LNCAP (cell line): ENCODE results near the gene NGFR.

Experiments used
- TF ChIP-seq, protein P1 (sequence below): fragments of 450-650 bp; IDR thresholded peaks from 2 replicates; pipeline ENCODE4 v1.5.1; 2017; ENCODE audit warnings: mild to moderate bottlenecking

NGFR gene

DNA sequence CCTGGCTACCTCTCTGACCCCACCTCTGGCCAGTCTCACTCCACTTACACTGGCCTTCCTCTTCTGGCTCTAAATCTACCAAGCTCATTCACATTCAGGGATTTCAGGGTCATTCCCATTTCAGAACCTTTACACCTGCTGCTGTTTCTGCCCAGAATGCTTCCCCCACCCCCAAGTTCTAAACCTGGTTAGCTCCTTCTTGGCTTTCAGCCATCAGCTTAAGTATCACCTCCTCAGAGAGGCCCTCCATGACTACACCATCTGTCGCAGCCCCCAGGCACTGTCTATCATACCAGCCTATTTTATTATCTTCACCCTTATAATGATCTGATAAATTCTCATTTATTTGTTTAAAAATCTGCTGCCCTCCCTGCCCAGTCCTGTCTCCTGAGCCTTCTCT, 23.3 kb upstream of the NGFR start:
- TF ChIP-seq, protein P1, sequence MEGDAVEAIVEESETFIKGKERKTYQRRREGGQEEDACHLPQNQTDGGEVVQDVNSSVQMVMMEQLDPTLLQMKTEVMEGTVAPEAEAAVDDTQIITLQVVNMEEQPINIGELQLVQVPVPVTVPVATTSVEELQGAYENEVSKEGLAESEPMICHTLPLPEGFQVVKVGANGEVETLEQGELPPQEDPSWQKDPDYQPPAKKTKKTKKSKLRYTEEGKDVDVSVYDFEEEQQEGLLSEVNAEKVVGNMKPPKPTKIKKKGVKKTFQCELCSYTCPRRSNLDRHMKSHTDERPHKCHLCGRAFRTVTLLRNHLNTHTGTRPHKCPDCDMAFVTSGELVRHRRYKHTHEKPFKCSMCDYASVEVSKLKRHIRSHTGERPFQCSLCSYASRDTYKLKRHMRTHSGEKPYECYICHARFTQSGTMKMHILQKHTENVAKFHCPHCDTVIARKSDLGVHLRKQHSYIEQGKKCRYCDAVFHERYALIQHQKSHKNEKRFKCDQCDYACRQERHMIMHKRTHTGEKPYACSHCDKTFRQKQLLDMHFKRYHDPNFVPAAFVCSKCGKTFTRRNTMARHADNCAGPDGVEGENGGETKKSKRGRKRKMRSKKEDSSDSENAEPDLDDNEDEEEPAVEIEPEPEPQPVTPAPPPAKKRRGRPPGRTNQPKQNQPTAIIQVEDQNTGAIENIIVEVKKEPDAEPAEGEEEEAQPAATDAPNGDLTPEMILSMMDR: no peak

- TF ChIP-seq, protein P1: no peak
Observed at GRCh38 chr17:49472527-49472926, 22.6 kb upstream of the NGFR start.

DNA sequence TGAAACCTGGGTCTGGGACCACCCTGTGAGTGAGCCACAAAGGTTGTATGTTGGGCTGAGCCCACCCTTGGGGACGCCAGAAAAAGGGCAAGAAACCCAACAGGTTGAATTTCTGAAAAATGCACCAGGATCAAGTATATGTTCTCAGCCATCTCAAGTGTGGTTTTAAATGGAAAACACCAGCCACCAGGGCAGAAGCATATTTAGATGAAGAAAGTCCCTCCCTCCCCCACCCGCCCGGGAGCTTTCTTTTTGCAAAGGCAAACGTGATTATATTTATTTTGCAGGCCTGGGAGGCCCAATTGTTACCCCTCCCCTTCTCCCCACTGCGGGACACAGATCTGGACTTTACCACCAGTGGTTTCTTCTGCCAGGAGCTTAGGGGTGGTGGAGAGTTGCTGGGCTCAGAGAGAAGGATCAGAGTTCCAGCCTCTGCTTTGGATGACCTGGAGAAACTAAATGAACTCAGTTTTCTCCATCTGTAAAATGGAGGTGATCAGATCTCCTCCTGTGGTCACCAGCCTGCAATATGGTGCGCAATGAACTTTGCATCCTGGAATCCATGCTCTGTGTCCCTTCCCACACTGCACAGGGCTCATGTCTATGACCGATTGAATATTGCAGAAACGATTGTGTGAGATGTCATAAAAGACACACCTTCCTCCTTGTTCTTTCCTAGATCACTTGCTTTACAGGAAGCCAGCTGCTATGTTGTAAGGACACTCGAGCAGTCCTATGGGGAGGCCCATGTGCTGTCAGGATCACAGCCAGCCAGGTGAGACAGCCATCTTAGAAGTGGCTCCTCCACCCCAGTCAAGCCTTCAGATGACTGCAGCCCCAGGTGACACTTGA, 21.0 kb upstream of the NGFR start:
- TF ChIP-seq, protein P1: no peak

DNA sequence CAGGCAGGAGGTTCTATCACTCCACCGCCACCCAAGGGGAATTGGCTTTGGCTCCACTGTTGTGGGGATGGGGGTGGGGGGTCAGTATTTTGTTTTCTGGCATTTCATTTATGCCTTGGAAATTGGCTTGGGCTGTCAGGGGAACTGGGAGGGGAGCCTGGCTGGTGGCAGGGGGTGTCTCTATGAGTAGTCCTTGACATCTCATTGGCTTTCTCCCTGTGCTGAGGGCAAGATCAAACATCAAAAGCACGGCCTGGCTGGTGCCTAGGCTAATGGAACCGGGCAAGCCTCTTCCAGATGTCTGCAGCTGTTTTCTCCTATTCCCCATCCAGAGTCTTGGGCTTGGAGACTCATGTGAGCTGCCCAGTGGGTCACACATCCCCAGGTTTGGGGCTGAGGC, 17.4 kb upstream of the NGFR start:
- TF ChIP-seq, protein P1: no peak

DNA sequence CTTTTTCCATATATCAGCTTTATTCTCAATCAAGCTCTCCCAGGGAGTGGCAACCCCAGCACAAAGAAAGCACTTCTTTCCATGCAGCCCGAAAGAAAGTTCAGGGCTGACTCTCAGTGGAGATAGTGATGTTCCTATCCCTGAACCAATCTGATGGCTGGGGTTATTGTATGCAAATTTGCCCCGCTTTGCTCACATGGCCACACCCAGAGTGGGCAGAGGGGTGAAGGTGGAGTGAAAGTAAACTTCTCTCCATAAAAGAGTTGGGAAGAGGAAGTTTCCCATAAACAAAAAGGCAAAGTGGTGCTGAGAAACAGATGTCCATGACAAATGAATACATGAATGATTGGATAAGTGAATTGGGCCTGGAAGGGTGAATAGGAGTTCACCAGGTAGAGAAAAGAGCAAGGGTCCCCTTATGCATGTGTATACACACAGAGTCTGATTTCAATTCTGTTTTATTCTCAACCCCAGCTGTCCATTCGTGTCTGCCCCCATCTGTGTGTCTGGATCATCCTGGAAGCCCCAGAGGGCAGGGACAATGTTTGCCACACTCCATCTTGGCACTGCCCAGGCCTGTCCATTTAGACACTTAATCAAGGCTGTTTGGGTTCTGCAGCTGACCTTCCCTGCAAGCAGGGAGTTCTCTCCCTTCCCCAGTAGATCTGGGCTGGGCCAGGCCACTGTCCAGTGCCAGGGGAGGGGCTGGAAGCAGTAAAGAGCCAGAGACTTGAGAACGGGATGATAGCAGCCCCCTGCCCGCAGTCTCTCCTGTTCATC, 14.1 kb upstream of the NGFR start:
- TF ChIP-seq, protein P1: no peak

DNA sequence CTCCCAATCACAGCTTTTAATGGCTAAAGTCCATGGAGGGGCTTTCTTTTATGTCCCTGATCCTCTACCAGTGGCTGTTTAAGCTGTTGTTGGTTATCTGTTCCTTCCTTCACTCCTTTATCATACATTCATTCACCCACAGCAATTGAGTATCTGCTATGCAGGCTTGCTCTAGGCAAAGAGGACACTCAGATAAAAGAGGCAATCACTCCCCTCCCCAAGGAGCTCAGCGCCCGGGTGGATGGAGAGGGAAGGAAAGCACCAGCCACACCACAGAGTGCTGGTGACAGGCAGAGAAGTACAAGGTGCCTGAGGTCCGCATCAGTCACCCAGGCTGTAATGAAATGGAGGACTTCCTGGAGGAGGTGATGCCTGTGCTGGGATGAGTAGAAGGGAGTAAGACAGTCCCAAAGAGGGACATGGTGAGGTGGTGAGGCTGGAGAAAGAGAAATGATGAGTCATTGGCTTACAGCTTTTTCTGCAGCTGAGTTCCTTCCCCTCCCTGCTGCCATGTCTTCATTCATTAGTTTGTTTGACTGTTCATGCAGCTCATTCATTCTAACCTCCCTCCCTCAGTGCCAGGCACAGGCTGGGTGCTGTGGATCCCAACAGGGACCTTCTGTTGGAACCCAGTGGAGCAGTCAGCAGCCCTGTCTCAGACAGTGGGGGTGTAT, 12.8 kb upstream of the NGFR start:
- TF ChIP-seq, protein P1: no peak
